ENCODE data around the gene NAIP.
"Not testable (repeated sequence)": the region's sequence is repeated elsewhere in the genome, so short reads cannot be mapped to it uniquely, and the experiment has no call there.

The NAIP gene, protein sequence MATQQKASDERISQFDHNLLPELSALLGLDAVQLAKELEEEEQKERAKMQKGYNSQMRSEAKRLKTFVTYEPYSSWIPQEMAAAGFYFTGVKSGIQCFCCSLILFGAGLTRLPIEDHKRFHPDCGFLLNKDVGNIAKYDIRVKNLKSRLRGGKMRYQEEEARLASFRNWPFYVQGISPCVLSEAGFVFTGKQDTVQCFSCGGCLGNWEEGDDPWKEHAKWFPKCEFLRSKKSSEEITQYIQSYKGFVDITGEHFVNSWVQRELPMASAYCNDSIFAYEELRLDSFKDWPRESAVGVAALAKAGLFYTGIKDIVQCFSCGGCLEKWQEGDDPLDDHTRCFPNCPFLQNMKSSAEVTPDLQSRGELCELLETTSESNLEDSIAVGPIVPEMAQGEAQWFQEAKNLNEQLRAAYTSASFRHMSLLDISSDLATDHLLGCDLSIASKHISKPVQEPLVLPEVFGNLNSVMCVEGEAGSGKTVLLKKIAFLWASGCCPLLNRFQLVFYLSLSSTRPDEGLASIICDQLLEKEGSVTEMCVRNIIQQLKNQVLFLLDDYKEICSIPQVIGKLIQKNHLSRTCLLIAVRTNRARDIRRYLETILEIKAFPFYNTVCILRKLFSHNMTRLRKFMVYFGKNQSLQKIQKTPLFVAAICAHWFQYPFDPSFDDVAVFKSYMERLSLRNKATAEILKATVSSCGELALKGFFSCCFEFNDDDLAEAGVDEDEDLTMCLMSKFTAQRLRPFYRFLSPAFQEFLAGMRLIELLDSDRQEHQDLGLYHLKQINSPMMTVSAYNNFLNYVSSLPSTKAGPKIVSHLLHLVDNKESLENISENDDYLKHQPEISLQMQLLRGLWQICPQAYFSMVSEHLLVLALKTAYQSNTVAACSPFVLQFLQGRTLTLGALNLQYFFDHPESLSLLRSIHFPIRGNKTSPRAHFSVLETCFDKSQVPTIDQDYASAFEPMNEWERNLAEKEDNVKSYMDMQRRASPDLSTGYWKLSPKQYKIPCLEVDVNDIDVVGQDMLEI (N-terminal part only)

GRCh38 chr5:71025289-71025953 is at the start of gene NAIP:
Gene NAIP (minus strand): TSS chr5:71025339. CDS start chr5:71012915, 12,424 bp downstream.
- DNase-seq (ENCODE audit: low spot score) = not testable (repeated sequence)

DNA sequence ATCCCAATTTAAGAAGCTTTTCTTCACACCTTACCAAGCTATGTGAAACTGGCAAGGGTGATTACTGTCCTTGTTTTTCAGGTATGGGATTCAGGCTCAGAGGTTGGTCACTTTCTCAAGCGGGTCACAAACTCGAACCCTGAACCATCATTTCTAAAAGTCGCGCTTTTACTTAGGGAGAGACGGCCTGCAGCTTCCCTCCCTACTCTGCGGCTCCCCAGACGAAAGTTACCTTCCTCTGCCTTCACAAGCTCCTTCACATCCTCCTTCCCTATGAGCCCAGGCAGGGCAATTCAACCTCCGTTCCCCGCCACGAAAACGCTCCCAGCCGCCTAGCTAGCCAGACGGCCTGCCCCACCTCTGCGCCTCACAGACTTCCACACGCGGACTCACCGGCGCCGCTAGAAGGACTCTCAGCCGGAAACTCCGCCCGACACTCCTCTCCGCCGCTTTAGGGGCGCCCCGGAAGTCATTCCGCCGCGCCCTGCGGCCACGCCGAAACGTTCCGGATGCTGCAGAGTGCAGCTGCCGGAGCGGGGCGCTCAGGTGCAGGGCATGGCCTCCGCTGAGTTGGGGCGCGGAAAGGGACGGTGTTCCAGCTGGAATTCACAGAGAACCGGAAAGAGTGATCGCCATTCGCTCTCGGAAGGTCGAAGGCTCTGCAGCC is 42.3 kb upstream of the NAIP start, which contains the start of gene GTF2H2:
GTF2H2 (minus strand) TSS at position 415 of the 667 bp plus-strand sequence. CDS start 4,913 bp downstream, outside the sequence.
- DNase-seq (ENCODE audit: low spot score) = not testable (repeated sequence)

DNA sequence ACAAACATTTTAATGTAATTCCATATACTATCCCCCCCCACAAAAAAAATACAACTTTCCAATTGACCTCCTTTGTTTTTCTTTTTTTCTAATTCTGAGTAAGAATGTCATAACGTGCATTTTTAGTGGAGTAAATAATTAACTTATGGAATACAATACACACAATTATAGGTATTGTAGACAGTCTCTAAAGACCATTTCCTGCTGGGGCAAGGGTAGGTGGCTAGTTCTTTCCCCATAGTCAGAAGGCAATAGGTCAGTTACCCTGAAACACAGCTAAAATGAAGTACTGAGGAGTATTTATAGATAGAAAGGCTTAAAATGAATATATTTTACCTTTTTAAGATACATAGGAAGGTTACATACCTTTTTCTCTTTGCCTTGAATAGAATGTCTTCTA is 36.2 kb upstream of the NAIP start:
- not testable (repeated sequence) for DNase-seq (ENCODE audit: low spot score)

- not testable (repeated sequence) for DNase-seq (ENCODE audit: low spot score)
These were observed 34.3 kb upstream of the NAIP start for GRCh38 chr5:71059426-71059825.

- not testable (repeated sequence) for DNase-seq (ENCODE audit: low spot score)
These were observed 19.7 kb upstream of the NAIP start for GRCh38 chr5:71044808-71045207.

DNA sequence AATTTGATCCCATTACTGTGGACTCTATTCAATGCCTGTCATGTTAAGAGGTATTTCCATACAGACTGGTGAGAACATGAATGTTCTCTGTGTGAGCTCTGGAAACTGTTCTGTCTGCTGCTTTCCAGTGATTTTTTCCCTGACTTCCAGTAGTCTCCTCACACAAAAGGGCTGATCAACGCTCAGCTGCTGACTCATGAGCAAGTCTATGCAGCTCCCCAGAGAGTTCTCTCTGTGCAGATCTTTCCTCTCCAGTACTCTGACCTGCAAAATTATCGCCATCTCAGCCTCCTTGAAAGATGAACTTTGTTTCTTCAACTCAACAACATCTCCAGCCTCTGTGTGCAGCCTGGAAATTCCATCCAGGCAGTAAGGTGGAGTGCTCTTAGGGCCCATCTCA is 19.0 kb upstream of the NAIP start:
- DNase-seq (ENCODE audit: low spot score) = not testable (repeated sequence)

DNA sequence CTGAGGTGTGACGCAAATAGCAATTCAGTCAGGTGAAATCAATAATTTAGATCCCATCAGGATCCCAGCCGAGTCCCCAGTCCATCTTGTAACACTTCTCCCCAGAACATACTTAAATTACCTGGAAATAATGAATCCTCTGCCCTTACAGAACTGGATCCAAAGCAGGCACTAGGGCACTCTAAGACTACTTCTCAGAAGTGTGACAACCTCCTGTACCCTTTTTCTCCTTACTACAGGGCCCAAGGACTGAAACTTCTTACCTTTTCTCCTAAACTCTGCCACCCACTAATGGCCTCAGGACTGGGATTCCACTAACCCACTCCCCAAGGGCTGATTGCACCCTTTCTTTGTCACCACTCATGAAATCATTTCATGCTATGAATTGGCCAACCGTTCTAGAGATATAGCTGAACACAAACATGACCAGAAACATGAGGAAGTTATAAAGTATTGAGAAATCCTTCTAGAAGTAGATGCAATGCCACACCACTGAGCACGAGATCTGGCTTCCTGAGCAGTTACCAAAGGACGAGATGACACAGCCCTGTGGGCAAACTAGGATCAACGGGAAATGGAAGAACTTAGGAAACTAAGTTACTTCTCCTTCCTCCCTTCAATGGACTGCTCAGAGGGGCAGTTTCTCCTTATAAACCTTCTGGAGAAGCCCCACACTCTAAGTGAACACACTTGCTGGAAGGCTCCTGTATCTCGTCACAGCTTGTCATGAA is 6.1 kb upstream of the NAIP start:
- DNase-seq (ENCODE audit: low spot score) = not testable (repeated sequence)

GRCh38 chr5:71020643-71021042 is 4.5 kb downstream of the NAIP start:
- not testable (repeated sequence) for DNase-seq (ENCODE audit: low spot score)

DNA sequence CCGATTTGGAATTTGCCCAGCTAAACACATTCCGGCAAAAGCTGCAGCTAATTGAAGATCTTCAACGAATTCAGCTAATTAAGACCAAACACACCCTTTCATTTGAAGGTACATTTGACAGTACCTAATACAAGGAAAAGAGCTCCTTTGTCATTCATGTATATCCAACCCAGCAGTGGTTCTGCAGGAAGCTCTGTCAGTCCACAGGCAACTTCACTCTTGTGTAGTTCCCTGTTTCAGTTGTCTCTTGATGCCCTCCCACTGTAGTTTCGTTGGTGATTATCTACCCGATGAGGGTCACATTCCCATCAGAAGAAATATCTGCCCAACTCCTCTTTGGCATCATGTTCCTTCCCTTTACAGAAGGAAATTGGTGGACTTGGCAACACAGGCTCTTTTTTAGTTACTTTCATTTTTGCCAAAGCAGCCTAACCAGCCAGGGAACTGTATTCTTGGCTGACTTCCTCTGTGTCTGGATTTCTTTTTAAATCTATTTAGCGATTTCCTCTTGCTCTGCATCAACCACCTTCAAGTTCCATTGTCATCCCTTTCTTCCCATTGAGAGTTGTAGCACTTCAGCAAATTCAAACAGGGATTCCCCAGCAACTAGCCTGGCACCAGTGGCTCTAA is 6.6 kb downstream of the NAIP start:
- DNase-seq (ENCODE audit: low spot score) = not testable (repeated sequence)

- DNase-seq (ENCODE audit: low spot score) = no peak
These were observed 11.0 kb downstream of the NAIP start for GRCh38 chr5:71014176-71014575.

DNA sequence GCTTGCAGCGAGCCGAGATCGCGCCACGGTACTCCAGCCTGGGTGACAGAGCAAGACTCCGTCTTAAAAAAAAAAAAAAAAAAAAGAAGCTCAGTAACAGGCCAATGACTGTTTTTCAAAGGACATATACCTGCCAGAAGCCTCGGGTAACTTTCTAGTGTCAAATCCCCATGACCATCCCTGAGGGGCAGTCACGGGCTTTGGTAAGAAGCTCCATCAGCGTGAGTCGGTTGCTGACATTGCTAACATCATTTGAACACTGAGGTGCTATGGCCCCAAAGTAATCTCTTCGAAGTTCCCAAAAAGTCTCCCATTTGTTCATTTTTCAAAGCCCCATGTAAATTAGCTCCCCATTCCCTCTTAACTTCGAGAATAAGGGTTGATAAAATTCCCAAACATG is 11.6 kb downstream of the NAIP start:
- DNase-seq (ENCODE audit: low spot score) = no peak

- DNase-seq (ENCODE audit: low spot score) = no peak
These were observed 13.8 kb downstream of the NAIP start for GRCh38 chr5:71011194-71011792.

GRCh38 chr5:71006983-71007382 is 18.2 kb downstream of the NAIP start:
- not testable (repeated sequence) for DNase-seq (ENCODE audit: low spot score)

DNA sequence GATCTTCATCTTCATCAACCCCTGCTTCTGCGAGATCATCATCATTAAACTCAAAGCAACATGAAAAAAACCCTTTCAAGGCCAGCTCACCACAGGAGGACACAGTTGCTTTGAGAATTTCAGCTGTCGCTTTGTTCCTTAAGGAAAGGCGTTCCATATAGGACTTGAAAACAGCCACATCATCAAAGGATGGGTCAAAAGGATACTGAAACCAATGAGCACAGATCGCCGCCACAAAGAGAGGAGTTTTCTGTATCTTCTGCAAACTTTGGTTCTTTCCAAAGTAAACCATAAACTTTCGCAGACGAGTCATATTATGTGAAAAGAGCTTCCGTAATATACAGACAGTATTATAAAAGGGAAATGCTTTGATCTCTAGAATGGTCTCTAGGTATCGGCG is 40.3 kb downstream of the NAIP start:
- not testable (repeated sequence) for DNase-seq (ENCODE audit: low spot score)

DNA sequence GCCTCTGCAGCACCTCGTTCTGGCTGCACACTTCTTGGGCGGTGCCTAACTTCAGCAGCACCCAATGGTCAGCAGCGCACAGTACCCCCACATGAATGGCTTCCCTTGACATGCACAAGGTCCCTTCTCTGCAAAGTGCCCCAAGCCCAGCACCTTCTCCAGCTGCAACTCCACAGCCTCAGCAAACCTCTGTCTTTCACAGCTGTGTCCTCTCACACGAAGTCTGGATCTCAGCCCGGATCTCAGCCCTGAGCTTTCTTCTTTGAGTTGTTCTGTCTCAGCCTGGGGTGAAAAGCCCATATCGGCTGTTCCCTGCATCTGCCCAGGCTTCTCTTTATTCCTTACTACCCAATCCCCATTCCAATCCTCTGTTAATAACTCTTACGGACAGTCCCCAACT is 57.9 kb downstream of the NAIP start:
- not testable (repeated sequence) for DNase-seq (ENCODE audit: low spot score)

DNA sequence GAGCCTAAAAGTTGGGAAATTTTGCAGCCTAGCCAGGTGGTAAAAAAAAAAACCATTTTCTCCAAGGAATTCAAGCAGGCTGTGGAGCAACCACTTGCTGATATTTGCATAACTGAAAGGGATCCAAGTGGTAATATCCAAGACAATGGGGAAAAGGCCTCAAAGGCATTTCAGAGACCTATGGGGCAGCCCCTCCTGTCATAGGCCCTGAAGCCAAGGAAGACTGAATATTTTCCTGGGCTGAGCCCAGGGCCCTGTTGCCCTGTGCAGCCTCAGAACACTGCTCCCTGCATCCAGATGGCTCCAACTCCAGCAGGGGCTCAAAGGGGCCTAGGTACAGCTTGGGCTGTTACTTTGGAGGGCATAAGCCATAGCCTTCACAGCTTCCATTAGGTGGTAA is 60.6 kb downstream of the NAIP start:
- not testable (repeated sequence) for DNase-seq (ENCODE audit: low spot score)

DNA sequence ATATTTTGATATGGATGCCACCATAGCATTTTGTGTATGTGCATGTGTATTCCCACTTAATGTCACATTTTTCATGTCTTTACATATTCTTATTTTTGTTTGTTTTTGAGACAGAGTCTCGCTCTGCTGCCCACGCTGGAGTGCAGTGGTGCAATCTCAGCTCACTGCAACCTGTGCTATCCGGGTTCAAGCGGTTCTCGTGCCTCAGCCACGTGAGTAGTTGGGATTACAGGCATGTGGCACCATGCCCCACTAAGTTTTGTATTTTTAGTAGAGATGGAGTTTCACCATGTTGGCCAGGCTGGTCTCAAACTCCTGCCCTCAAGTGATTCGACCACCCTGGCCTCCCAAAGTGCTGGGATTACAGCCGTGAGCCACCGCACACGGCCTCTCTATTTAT is 72.1 kb downstream of the NAIP start:
- DNase-seq (ENCODE audit: low spot score) = not testable (repeated sequence)

DNA sequence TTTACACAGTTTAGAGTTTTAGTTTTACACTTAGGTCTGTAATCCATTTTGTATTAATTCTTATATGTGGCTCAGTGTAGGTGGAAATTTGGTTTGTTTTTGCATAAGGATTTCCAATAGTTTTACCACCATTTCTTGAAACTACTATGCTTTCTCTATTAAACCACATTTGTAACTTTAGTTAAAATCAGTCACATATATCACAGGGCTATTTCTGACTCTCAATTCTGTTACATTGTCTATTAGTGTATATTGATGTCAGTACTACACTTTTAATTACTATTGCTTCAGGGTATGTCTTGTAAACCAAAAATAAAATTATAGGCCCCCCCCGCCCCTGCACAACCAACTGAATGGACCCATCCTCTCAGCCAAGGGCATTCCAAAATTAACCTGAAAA is 92.6 kb downstream of the NAIP start:
- DNase-seq (ENCODE audit: low spot score) = not testable (repeated sequence)

GRCh38 chr5:70931709-70932368 is 93.3 kb downstream of the NAIP start:
- DNase-seq (ENCODE audit: low spot score) = not testable (repeated sequence)
